Stimulated activated CD8-positive, alpha-beta memory T cell treated with anti-CD3 and anti-CD28 coated beads, Interleukin-4, amount 100 ng/mL, for 1 hour (primary cell): Measurements from ENCODE around the gene PRXL2B.
"Not testable (repeated sequence)": the region's sequence is repeated elsewhere in the genome, so short reads cannot be mapped to it uniquely, and the experiment has no call there.

Experiments
- DNase-seq, 2 donors: peaks; one replicate each; pipeline ENCODE4 v3.0.0-alpha.2; 2020; ENCODE audit warnings: low read depth in 2 of 2, low spot score in 1 of 2

PRXL2B gene

GRCh38 chr1:2611621-2612437, 25.3 kb downstream of the PRXL2B start:
- DNase-seq, result no peak

- no peak for DNase-seq
Measured at GRCh38 chr1:2612591-2613365, 26.2 kb downstream of the PRXL2B start.

- DNase-seq, result no peak
Measured at GRCh38 chr1:2614145-2614544, 27.6 kb downstream of the PRXL2B start.

GRCh38 chr1:2617971-2618470, 31.4 kb downstream of the PRXL2B start:
- no peak for DNase-seq

GRCh38 chr1:2623571-2624337, 37.2 kb downstream of the PRXL2B start:
- no peak for DNase-seq

GRCh38 chr1:2624735-2625300, 38.2 kb downstream of the PRXL2B start:
- no peak for DNase-seq

DNA sequence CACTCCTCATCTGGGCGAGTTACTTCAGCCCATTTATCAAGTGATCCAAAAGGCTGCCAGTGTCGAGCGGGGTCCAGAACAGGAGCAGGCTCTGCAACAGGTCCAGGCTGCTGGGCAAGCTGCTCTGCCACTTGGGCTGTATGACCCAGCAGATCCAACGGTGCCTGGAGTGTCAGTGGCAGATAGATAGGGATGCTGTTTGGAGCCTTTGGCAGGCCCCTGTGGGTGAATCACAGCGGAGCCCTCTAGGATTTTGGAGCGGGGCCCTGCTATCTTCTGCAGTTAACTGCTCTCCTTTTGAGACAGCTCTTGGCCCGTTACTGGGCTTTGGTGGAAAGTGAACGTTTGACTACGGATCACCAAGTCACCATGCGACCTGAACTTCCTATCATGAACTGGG, 38.7 kb downstream of the PRXL2B start:
- DNase-seq, result no peak

DNA sequence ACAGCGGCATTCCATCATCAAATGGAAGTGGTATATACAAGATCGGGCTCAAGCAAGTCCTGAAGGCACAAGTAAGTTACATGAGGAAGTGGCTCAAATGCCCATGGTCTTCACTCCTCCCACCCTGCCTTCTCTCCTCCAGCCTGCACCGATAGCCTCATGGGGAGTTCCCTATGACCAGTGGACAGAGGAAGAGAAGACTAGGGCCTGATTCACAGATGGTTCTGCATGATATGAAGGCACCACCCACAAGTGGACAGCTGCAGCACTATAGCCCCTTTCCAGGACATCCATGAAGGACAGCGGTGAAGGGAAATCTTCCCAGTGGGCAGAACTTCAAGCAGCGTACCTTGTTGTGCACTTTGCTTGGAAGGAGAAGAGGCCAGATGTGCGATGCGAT, 39.2 kb downstream of the PRXL2B start:
- not testable (repeated sequence) for DNase-seq

DNA sequence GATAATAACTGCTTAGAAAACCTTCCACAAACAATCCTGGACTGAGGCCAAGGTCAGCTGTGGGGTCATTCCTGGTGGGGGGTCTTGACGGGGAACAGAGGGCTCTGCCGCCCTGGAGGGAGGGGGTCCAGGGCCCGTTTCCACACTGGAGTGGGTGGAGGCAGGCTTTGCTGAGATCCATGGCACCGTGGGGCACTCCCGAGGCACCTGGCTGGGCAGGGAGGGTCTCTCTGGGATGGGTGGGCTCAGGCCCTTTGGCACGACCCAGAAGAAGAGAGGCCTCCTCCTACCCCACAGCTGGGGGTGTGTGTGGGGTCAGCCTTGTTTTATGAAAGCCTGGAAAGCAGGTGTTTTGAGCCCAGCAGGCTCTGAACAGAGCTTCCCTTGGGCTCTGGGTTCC, 41.2 kb downstream of the PRXL2B start:
- no peak for DNase-seq

- no peak for DNase-seq
Measured at GRCh38 chr1:2628191-2628932, 41.8 kb downstream of the PRXL2B start.

DNA sequence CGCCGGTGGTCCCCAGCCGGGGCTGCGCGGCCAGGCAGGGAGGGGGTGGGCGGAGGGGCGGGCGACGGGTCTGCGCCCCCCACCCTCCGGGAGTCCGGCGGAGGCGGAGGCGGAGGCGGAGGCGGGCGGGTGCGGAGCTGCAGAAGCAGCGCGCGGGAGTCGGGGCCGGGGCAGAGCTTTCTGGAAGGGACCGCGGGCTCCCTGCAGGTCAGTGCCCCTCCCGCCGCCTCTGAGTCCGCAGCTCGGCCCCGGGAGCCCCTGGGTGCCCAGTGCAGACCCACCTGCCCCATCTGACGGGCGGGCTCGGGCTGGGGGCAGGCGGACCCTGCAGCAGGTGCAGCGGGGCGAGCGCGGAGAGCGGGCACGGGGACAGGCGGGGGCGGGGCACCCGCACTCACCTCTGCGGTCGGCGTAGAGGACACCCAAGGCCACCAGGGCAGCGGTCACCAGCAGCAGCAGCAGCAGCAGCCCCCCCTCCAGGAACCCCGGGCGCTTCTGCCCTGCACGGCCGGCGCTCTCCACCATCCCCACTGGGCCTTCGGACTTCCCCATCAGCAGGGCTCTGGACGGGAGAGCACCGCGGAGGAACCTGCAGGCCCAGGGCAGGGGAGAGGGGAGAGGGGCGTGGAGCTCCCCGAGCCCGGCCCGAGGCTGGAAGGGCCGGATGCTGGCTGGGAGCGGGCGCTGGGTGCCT, 42.5 kb downstream of the PRXL2B start:
- DNase-seq, result no peak

DNA sequence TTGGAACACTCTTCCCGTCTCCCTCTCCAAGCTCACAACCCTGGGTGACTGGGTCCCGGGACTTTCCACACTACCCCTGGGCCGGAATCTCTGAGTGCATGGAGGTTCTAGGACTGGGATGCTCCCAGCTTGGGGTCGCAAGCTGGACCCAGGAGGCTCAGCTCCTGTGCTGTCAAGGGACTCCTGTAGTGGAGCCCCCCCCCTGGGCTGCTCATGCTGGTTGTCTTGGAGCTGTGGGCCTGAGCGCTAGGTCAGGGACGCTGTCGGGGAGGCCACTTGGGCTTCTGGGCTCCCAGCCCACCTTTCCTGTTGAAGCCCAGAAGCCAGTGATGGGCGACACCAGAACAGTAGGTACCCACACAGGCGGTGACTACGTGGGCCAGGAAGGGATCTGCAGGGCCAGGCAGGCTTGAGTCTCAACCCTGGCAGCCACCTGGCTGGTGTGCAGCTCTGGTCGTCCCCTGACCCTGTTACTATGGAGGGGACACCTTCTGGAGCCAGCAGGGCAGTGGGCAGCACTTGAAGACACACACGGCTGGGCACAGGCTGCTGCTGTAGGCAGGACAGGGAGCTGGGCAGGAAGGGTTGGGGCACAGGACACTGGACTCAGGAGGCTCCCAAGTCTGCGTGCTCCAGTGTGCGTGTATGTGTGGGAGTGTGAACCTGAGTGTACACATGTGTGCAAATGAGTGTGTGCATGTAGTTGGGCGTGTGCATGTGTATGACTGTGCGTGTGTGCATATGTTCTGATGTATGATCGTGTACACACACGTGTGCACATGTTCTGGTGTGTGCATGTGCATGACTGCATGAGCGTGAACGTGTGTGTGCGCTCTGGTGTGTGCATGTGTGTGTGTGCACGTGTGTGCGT, 43.3 kb downstream of the PRXL2B start:
- DNase-seq, result no peak

GRCh38 chr1:2630498-2631135, 44.0 kb downstream of the PRXL2B start:
- DNase-seq, result no peak

GRCh38 chr1:2631136-2632050, 44.8 kb downstream of the PRXL2B start:
- no peak for DNase-seq

GRCh38 chr1:2632051-2632430, 45.5 kb downstream of the PRXL2B start:
- no peak for DNase-seq

DNA sequence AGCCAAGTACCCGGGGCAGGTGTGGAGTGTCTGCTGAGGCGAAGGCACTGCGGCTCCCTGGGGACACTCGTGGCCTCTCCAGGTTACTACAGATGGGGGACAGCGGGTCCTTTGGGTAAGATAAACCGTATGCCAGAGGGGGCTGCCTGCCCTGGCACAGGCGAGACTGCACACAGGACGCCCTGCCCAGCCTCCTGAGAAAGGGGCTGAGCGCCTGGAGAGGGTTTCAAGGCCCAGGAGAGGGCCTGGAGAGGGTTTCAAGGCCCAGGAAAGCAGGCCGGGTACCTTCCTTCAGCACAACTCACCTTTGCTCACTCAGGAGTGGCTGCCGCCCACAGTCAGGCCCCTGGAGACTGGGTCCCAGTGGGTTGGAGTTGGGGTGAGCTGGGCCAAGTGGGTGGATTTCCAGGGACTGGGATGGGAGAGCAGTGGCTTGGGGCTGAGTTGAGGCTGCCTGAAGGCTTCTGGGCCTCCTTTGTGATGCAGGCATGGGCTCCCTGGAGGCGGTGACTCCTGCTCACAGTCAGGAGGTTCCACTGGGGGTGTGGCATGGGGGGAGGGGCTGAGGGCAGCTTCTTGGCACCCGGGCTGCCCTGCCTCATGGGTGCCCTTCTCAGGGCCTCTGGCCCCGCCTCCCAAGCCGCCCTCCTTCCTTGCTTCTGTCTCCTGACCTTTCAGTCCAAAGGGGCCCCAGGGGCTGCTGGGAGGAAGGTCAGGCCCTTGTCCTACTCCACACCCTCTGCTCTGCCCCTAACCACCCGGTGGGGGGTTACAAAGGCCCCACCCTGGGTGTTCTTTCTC, 46.2 kb downstream of the PRXL2B start, which contains the start of gene MMEL1:
Gene MMEL1 (minus strand): TSS at position 456 of the 801 bp plus-strand sequence. CDS start 3,532 bp downstream, outside the sequence.
- DNase-seq, result no peak
